Ammon's horn (tissue), 1 donor: Measurements from ENCODE around the gene APC2.
"Not testable (repeated sequence)": the region's sequence is repeated elsewhere in the genome, so short reads cannot be mapped to it uniquely, and the experiment has no call there.

ENCODE experiments used
- DNase-seq: peaks from one replicate; pipeline ENCODE4 v3.0.0-alpha.2; 2016; ENCODE audit warnings: low spot score

APC2 gene

GRCh38 chr19:1495799-1496713 lies 46.1 kb downstream of the APC2 start:
- no peak for DNase-seq

- no peak for DNase-seq
Measured at GRCh38 chr19:1496714-1497577, 47.0 kb downstream of the APC2 start.

DNA sequence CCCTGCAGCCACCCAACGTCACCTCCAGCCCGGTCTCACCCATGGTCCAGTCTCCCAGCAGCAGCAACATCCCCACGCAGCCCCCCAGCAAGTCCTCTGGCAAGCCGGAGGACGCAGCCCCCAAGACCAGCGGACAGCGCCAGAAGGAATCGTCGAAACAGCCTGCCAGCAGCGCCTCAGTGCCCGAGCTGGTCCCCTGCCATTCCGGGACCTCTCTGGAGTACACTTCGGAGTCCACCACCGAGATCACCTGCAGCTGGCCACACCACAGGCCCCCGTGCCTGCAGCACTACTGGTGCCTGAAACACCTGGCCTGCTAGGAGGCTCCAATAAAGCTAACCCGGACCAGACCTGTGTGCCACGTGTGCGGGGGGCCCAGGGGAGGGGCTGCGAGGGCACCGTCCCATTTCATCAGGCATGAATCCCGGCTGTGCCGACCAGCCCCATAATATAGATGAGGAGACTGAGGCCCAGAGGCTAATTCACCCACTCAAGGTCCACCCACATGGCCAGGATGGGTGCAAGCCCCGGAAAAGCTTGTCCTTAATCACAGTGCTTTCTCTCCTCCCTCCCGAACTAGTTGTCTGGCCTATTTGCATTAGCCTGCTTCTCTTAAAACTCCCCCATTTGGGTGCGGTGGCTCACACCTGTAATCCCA lies 47.8 kb downstream of the APC2 start:
- DNase-seq: no peak

- not testable (repeated sequence) for DNase-seq
Measured at GRCh38 chr19:1499231-1499630, 49.3 kb downstream of the APC2 start.

GRCh38 chr19:1501200-1501595 lies 51.3 kb downstream of the APC2 start:
- DNase-seq: no peak

- no peak for DNase-seq
Measured at GRCh38 chr19:1502433-1503088, 52.6 kb downstream of the APC2 start.

DNA sequence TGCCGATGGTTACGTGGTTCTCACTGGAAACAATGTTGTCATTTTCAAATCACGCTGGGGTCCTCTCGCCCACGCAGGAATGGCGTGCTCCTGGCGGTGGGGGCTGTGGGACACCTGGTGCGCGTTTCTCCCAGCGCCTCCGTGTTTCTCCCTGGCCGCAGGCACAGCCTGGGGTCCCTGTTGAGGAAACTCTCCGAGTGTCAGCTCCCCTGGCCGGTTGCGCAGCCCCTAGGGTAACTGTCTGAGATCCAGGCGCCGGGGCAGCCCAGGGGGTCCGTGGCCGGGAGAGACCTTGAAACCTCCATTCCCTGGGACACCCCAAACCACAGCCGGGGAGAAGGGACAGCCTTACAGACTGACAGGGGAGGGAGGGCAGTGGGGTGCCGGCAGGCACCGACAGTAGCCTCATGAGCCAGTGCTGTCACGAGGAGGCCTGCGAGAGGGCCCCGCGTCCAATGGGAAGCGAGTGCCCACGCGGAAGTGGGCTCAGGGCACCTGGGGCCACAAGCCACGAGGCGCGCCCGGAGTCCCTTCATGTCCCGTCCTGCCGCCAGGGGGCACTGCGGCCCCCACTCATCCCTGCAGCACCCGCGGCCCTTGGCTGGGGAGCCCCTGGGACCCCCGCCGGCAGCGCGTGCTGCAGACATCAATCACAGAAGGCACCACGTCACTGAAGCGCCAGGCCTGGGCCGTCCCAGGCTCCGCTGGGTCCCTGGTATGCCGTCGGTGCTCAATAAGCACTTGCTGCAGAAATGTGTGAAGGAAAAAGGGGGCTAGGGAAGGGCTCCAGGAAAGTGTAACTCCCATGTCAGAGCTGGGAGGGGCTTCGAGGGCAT lies 53.4 kb downstream of the APC2 start:
- peak; percentile 58 for DNase-seq

DNA sequence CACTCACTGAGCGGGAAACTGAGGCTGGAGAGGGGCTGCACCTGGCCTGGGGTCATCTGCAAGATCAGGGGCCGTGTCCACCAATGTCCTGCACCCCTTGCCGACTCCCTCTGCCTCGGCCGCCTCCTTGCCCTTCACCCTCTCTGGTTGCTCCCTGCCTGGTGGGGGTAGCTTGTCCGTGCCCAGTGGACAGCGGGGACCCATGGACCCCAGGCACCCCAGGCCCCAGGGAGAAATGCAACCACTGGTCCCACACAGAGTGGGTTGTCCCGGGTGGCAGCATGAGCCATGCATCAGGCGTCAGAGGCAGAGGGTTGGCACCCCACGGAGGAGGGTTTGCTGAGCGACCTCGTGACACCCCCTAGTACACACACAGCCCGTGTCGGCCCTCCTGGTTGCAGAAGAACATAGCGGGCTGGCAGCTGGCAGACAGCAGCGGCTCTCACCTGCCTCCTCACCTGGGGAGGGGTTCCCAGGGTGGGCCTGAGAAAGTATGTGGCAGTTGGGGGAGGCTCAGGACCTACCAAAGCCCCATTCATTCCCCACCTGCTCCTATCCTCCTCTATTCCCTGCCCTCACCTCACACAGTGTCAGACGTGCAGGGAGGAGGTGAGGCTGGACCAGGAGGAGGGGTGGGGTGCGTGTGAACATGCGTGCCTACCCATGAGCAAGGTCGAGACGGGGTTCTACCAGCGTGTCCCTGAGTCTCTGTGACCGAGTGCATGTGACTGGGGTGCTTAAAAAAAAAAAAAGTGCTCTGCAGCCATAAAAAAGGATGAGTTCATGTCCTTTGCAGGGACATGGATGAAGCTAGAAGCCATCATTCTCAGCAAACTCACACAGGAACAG lies 54.2 kb downstream of the APC2 start:
- DNase-seq: no peak

GRCh38 chr19:1505012-1505411 lies 55.1 kb downstream of the APC2 start:
- no peak for DNase-seq

DNA sequence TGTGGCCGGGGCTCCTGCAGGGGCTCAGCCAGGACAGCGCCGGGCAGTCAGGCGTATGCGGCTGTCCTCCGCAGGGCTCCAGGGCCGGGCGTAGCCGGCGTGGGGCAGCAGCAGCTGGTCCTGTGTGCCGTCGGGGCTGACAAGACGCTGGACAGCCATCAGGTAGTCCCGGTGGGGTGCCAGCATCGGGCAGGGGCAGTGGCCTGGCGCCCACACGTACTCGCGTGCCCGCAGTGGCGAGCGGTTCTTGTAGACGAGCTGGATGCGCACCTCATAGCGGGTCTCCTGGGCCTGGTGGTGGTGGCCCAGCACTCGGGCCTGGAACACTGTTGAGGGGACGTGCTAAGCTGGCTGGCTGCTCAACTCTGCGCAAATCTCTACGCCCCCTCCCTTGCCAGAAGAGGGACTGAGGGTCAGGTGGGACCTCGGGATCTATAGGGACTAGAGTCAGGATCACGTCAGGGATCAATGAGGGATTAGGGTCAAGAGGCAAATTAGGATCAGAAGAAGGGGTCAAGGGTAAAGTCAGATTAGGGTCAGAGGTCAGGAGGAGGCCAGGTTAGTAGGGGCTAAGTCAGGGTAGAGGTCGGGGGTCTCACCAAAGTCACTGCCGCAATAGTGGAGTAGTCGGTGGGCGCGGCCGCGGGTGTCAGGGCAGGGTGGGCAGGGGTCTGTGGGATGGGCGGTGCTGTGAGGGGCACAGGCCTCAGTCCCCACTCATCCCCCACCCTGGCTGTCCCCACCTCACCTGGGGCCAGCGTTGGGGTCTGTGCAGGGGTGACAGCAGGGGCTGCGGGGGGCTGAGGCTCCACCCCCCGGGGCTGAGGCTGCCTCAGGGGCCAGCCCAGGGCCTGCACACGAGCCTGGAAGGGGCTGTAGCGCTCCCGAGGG lies 56.3 kb downstream of the APC2 start:
- no peak for DNase-seq

GRCh38 chr19:1507192-1507660 lies 57.3 kb downstream of the APC2 start:
- DNase-seq: no peak

- DNase-seq: peak; percentile 96
Measured at GRCh38 chr19:1507763-1508506, 58.0 kb downstream of the APC2 start.

DNA sequence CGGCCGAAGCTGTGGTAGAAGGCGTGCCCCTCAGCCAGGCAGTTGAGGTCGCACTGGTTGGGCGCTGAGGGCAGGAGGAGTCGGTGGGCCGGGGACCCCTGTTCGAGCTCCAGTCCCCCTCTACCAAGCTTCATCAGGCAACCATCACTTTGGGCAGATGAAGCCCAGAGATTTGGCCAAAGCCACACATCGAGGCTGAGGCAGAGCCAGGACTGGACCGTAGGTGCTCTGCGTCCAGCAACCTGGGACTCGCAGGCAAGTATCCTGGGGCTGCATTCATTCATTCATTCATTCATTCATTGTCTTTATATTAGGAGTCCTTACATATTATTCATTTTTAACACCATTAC lies 58.6 kb downstream of the APC2 start:
- DNase-seq: no peak

DNA sequence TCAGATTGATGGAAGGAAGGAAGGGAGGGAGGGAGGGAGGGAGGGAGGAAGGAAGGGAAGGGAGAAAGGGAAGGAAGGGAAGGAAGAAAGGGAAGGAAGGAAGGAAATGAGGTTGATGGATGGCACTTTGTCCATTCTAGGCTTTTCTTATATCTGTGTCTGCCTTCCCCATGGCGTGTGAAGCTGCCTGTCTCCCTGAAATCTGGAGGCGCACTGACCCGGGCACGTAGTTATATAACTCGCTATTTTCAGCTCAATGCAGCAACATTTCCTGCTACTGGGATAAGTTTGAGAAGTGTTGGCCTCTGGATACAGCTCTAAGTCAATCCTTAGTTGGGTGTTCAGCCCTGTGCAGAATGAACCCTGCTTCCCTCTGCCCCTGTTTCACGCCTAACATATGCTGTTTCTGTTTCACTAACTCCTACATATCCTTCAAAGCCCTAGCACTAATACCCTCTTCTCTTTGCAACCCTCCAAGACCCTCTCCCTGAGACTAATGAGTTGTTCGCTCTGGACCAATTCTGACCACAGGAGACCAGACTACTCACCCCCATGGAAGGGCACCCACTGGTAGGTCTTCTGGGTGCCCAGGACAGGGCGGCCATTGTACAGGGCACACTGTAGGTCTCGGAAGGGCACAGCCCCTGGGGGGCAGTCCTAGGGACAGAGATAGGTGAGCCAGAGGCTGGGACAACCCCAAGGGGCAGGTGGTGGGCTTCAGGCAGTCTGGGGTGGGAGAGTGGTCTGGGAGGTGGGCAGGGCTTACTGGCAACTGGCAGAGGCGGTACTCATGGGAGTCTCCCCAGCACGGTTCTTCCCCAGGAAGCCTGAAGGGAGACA lies 59.9 kb downstream of the APC2 start:
- no peak for DNase-seq

DNA sequence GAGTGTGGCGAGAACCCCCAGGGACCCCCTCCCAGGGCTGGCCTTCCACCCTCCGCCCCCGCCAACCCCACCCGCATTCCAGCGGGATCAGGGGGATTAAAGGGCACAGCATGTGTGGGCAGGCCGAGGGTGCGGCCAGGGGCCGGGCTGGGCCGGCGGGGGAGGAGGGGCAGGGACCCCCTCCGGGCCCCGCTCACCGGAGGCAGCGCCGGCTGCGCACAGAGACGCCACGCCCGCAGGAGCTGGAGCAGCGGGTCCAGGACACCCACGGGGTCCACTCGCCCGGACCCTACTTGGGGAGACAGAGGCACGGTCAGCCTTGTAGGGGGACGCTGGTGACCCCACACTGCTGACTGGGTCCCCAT lies 60.5 kb downstream of the APC2 start:
- no peak for DNase-seq

DNA sequence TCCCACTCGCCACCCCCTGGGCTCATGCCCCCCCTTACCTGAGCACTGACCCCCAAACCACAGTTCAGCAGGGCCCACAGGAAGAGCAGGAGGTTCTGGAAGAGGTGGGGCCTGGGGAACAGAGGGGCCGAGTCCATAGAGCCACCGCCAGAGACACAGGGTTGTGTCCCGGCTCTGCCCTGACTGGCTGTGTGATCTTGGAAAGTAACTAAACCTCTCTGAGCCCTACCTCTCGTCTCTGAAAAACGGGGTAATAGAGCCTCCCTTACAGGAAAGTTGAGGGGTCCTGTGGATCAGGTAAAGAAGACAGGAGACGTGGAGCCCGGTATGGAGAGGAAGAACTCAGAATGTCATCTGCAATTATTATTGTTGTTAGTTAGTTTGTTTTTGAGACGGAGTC lies 60.9 kb downstream of the APC2 start:
- DNase-seq: no peak
